ENCODE results near the gene COX4I2.
"Not testable (repeated sequence)": the region's sequence is repeated elsewhere in the genome, so short reads cannot be mapped to it uniquely, and the experiment has no call there.

Gene COX4I2

DNA sequence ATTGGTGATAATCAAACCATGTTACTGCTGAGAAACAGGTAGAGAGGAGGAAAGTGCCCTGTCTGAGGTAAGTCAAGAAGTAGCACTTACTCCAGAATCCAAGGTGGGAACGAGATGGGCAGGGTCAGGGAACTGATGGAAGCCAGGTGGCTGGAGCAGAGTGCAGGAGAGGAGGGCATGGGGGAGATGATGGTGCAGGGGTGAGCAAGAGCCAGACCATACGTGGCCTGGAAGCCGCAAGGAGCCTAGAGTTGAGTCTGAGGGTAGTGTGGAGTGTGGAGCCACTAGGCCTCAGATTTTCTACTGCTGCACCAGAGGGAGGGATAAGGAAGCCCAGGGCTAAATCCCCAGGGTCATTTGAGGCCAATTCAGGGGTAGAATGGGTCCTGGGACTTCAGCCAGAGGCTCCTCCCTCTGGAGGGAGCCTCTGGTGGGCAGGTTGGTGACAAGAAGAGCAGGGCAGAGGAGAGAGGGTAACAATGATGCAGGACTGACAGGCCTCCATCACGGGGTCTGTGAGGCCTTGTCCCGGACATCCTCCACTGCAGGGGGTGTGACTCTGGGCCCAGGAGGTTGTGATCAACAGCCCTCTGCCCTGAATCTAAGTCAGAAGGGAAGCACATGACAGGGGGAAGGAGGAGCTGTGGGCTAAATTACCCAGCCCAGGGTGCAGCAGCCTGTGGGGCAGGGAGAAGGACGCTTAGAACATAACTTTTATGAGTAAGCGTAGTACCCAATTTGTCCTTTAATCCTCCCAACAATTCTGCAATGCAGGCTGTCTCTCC lies 28.7 kb downstream of the COX4I2 start:
- Histone ChIP-seq H3K27ac (ENCODE audit: insufficient read depth, low read length, poor library complexity, severe bottlenecking) (peak overlapping the region; percentile 30), H3K27me3 (replicated peaks; ENCODE audit: control insufficient read depth, insufficient read depth, low read length, poor library complexity, severe bottlenecking) (no peaks in the 10 kb centered on the region), H3K4me1 (ENCODE audit: control insufficient read depth, insufficient read depth, low read length, poor library complexity, severe bottlenecking) (no peaks in the 10 kb centered on the region), H3K36me3 (ENCODE audit: control insufficient read depth, insufficient read depth, low read length) (peaks cover 18% of the 10 kb centered on the region), H3K9me3 (ENCODE audit: control insufficient read depth, low read length) (no peaks in the 10 kb centered on the region), H3K4me3 (ENCODE audit: insufficient read depth, low read depth, low read length, poor library complexity, severe bottlenecking) (no peak overlapping the region)
- DNase-seq, result peak in 1 of 3 donors; percentile 36

DNA sequence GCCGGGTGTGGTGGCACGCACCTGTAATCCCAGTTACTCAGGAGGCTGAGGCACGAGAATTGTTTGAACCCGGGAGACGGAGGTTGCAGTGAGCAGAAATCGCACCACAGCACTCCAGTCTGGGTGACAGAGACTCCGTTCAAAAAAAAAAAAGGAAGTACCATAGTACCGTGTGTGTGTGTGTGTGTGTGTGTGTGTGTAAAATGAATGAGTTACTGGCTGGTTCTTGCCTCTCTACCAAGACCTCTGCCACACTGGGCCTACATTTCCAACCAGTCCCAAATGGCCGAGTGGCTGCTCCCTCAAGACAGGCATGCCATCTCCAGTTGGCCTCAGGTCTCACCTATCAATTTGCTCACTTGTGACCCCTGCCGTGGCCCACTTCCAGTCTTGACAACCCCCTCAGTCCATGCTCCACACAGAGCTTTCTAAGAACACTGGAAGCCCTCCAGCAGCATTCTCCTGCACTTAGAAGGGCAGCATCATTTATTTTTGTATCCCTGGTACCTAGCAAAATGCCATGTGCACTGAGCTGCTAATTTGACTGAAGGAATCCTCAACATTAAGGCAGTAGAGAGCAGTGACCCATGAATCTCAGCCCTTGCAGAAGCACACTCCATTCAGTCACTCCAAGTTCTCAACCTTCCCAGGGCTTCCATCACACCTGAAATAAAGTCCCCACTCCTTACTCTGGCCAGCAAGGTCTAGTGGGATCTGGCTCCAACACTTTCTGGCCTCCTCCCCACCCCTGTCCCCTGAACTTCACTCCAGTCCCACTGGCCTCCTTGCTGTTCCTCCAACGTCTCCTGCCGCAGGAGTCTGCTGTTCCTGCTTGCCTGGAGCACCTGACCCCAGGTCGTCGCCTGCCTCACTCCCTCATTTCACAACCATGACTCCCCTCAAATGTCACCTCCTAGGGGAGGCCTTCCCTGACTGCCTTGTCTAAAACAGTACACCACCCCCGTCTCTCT lies 29.9 kb downstream of the COX4I2 start:
- no peak overlapping the region for H3K4me3 ChIP-seq (ENCODE audit: insufficient read depth, low read depth, low read length, poor library complexity, severe bottlenecking)
- H3K9me3 ChIP-seq (ENCODE audit: control insufficient read depth, low read length), result no peaks in the 10 kb centered on the region
- peaks cover 18% of the 10 kb centered on the region for H3K36me3 ChIP-seq (ENCODE audit: control insufficient read depth, insufficient read depth, low read length)
- no peak for DNase-seq
- no peaks in the 10 kb centered on the region for H3K4me1 ChIP-seq (ENCODE audit: control insufficient read depth, insufficient read depth, low read length, poor library complexity, severe bottlenecking)
- no peaks in the 10 kb centered on the region for H3K27me3 ChIP-seq (replicated peaks; ENCODE audit: control insufficient read depth, insufficient read depth, low read length, poor library complexity, severe bottlenecking)
- no peak overlapping the region for H3K27ac ChIP-seq (ENCODE audit: insufficient read depth, low read length, poor library complexity, severe bottlenecking)

DNA sequence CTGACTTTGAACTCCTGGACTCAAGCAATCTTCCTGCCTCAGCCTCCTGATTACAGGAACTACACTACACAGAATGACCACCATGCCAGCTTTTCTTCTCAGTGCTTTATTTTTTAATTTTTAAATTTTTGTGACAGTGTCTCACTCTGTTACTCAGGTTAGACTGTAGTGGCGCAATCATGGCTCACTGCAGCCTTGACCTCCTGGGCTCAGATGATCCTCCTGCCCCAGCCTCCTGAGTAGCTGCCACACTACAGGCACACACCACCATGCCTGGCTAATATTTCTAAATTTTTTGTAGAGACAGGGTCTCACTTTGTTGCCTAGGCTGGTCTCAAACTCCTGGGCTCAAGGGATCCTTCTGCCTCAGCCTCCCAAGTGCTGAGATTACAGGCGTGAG lies 31.2 kb downstream of the COX4I2 start:
- DNase-seq; H3K4me3 ChIP-seq (ENCODE audit: insufficient read depth, low read depth, low read length, poor library complexity, severe bottlenecking); H3K4me1 ChIP-seq (ENCODE audit: control insufficient read depth, insufficient read depth, low read length, poor library complexity, severe bottlenecking); H3K27me3 ChIP-seq (replicated peaks; ENCODE audit: control insufficient read depth, insufficient read depth, low read length, poor library complexity, severe bottlenecking); H3K27ac ChIP-seq (ENCODE audit: insufficient read depth, low read length, poor library complexity, severe bottlenecking); H3K9me3 ChIP-seq (ENCODE audit: control insufficient read depth, low read length): not testable (repeated sequence)
- H3K36me3 ChIP-seq (ENCODE audit: control insufficient read depth, insufficient read depth, low read length), result peaks cover 18% of the 10 kb centered on the region

DNA sequence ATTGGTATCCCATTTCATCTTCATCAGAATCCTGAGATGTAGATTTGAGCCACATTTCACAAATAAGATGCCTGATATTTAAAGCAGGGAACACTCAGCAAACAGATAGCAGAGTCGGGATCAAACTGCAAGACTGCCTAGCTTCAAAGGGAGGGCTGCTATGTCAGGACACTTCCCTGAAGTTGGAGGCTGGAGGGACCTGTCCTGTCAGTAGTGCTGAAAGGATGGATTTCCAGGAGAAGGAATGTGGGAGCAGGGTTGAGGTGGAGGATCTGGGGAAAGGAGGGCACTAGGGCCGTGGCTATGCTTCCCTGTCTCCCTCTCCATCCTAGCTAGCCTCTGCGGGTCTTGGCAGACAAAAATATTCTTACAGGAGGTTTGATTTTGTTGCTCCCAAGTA lies 32.2 kb downstream of the COX4I2 start:
- Histone ChIP-seq H3K4me3 (ENCODE audit: insufficient read depth, low read depth, low read length, poor library complexity, severe bottlenecking) (no peak overlapping the region), H3K27ac (ENCODE audit: insufficient read depth, low read length, poor library complexity, severe bottlenecking) (no peak overlapping the region), H3K27me3 (replicated peaks; ENCODE audit: control insufficient read depth, insufficient read depth, low read length, poor library complexity, severe bottlenecking) (no peaks in the 10 kb centered on the region), H3K4me1 (ENCODE audit: control insufficient read depth, insufficient read depth, low read length, poor library complexity, severe bottlenecking) (peaks cover 15% of the 10 kb centered on the region), H3K36me3 (ENCODE audit: control insufficient read depth, insufficient read depth, low read length) (peaks cover 12% of the 10 kb centered on the region), H3K9me3 (ENCODE audit: control insufficient read depth, low read length) (no peaks in the 10 kb centered on the region)
- no peak for DNase-seq

DNA sequence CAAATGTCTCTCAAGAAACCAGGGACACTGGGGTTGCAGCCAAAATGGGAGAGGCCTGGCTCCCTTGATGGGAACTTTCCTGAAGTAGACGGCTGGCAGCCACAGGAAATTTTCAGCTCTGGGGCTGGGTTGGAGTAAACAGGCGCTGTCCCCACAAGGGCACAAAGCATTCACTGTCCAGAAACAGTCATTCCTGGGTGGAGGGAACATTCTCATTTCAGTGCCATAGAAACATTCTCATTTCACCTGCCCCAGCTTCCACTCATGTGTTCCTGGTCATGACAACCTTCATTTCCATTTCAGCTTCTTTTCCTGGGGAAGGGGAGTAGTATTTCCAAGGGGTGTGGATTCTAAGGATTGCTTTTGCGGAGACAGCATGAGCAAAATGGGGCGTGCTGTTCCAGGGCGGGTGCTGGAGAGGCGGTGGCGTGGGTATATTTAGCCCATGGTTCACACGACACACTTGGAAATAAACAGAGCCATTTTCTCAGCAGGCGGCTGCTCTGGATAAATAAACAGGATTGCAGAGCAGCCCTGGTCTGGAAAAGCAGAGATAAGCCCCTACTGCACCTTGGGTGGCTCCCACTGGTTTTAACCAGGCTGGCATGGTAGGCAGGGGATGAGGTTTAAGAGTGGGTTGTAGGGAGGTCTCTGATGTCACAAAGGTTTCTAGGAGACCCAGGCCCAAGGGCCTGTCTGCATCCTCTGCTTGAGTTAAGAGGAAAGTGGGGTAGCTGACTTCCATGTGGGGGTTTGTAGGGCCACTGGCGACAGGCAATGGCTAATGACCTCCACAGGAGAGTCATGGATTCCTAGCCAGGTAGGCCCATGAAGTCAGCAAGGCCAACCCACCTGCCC lies 32.9 kb downstream of the COX4I2 start:
- no peaks in the 10 kb centered on the region for H3K27me3 ChIP-seq (replicated peaks; ENCODE audit: control insufficient read depth, insufficient read depth, low read length, poor library complexity, severe bottlenecking)
- no peaks in the 10 kb centered on the region for H3K9me3 ChIP-seq (ENCODE audit: control insufficient read depth, low read length)
- no peak overlapping the region for H3K27ac ChIP-seq (ENCODE audit: insufficient read depth, low read length, poor library complexity, severe bottlenecking)
- peaks cover 4% of the 10 kb centered on the region for H3K36me3 ChIP-seq (ENCODE audit: control insufficient read depth, insufficient read depth, low read length)
- peaks cover 22% of the 10 kb centered on the region for H3K4me1 ChIP-seq (ENCODE audit: control insufficient read depth, insufficient read depth, low read length, poor library complexity, severe bottlenecking)
- H3K4me3 ChIP-seq (ENCODE audit: insufficient read depth, low read depth, low read length, poor library complexity, severe bottlenecking), result no peak overlapping the region
- DNase-seq, result no peak

DNA sequence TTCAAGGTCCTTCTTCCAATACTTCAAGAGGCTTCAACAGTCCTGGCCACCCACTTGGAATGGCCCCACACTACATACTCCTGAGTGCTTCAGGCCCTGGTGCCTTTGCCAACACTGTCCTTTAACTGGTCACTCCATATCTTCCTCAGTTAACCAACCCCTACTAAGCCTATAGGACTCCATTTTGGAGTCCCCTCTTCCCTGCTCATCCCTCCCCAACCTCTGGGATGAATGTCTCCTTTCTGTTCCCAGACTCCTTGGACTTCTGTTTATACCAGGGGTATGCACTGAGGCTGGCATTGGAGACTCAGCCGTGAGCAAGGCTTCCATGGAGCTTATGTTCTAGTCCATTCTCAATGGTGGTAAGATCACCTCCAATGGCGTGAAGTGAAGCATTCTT lies 33.6 kb downstream of the COX4I2 start:
- Histone ChIP-seq H3K27me3 (replicated peaks; ENCODE audit: control insufficient read depth, insufficient read depth, low read length, poor library complexity, severe bottlenecking) (no peaks in the 10 kb centered on the region), H3K9me3 (ENCODE audit: control insufficient read depth, low read length) (no peaks in the 10 kb centered on the region), H3K4me3 (ENCODE audit: insufficient read depth, low read depth, low read length, poor library complexity, severe bottlenecking) (no peak overlapping the region), H3K36me3 (ENCODE audit: control insufficient read depth, insufficient read depth, low read length) (no peaks in the 10 kb centered on the region), H3K27ac (ENCODE audit: insufficient read depth, low read length, poor library complexity, severe bottlenecking) (no peak overlapping the region), H3K4me1 (ENCODE audit: control insufficient read depth, insufficient read depth, low read length, poor library complexity, severe bottlenecking) (peaks cover 29% of the 10 kb centered on the region)
- DNase-seq, result no peak

DNA sequence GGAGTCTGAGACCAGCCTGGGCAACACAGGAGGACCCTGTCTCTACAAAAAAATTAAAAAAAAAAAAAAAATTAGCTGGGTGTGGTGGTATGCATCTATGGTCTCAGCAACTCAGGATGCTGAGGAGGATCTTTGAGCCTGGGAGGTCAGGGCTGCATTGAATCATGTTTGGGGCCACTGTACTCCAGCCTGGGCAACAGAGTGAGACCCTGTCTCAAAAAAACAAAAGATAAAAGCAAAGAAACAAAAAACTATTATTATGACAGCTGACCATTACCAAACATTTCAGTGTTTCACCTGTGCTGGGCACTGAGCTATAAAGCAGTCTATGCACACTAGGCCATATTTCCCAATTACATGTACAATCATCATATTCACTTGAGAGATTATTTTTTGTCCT lies 35.7 kb downstream of the COX4I2 start:
- H3K9me3 ChIP-seq (ENCODE audit: control insufficient read depth, low read length), result no peaks in the 10 kb centered on the region
- H3K27me3 ChIP-seq (replicated peaks; ENCODE audit: control insufficient read depth, insufficient read depth, low read length, poor library complexity, severe bottlenecking), result no peaks in the 10 kb centered on the region
- DNase-seq, result no peak
- peaks cover 47% of the 10 kb centered on the region for H3K4me1 ChIP-seq (ENCODE audit: control insufficient read depth, insufficient read depth, low read length, poor library complexity, severe bottlenecking)
- H3K4me3 ChIP-seq (ENCODE audit: insufficient read depth, low read depth, low read length, poor library complexity, severe bottlenecking), result no peak overlapping the region
- H3K27ac ChIP-seq (ENCODE audit: insufficient read depth, low read length, poor library complexity, severe bottlenecking), result no peak overlapping the region
- H3K36me3 ChIP-seq (ENCODE audit: control insufficient read depth, insufficient read depth, low read length), result no peaks in the 10 kb centered on the region

DNA sequence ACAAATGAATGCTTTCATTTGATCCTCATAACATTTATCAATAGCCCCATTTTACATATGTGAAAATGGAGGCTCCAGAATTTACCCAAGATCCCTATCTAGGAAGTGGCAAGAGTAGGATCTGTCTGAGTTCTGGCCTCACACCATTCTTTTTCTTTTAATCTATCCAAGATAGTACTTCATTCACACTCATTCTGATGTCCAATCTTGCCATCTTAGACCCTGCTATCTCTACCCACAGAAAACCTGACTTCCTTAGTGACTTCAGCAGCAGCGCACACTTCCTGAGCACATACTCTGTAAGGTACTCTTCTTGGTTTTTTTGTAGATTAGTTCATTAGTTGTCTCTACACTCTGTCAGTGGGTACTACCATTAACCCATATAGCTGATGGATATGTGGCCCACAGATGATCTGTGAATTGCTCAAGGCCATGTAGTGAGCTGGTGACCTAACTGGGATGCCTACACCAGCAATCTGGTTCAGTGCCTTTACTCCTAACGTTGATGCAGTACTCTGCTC lies 36.3 kb downstream of the COX4I2 start:
- Histone ChIP-seq H3K27me3 (replicated peaks; ENCODE audit: control insufficient read depth, insufficient read depth, low read length, poor library complexity, severe bottlenecking) (no peaks in the 10 kb centered on the region), H3K36me3 (ENCODE audit: control insufficient read depth, insufficient read depth, low read length) (no peaks in the 10 kb centered on the region), H3K27ac (ENCODE audit: insufficient read depth, low read length, poor library complexity, severe bottlenecking) (peak overlapping the region; percentile 77), H3K9me3 (ENCODE audit: control insufficient read depth, low read length) (no peaks in the 10 kb centered on the region), H3K4me3 (ENCODE audit: insufficient read depth, low read depth, low read length, poor library complexity, severe bottlenecking) (peak overlapping the region; percentile 14), H3K4me1 (ENCODE audit: control insufficient read depth, insufficient read depth, low read length, poor library complexity, severe bottlenecking) (peaks cover 52% of the 10 kb centered on the region)
- no peak for DNase-seq

DNA sequence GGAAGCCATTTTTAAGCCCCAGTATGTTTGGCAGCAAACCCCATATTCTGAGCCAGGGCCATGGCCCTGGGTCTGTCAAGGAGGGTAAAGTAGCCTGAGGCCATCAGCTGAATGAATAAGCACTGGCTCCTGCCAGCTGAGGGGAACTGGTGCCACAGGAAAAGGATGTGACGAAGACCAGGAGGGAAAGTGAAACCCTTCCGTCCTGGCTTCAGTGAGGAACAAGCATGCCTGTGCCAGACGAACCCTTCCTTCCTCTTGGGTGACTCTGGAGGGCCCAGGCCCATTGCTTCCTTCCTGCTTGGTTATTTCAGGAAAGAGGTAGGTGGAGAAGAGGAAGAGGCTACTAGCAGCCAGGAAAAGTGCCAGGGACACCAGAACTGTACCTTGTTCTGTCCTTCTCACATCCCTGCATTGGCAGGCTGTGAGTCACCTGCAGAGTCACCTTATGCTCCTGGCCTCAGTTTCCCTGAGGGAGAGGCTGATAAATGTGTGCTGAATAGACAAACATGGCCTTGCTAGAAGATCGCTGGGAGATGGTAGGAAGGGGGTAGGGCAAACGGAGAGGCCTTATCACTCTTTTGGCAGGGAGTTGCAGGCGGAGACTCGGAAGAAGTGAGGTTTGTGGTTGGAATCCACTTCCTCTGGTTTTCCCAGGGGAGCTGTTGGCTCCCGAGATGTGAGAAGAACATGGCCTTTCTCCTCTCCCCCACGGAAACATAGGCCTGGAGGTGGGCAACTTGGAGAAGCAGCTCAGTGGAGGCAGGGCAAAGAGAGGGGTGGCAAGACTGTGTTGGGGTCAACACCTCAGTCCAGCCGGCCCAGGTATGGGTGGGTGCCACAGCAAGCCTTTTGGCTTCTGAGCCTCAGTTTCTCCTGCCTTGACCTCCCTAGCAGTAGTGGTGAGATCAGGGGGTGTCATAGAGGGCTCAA lies 37.4 kb downstream of the COX4I2 start:
- Histone ChIP-seq H3K36me3 (ENCODE audit: control insufficient read depth, insufficient read depth, low read length) (no peaks in the 10 kb centered on the region), H3K9me3 (ENCODE audit: control insufficient read depth, low read length) (no peaks in the 10 kb centered on the region), H3K4me3 (ENCODE audit: insufficient read depth, low read depth, low read length, poor library complexity, severe bottlenecking) (peak overlapping the region; percentile 59), H3K4me1 (ENCODE audit: control insufficient read depth, insufficient read depth, low read length, poor library complexity, severe bottlenecking) (peaks cover 63% of the 10 kb centered on the region), H3K27ac (ENCODE audit: insufficient read depth, low read length, poor library complexity, severe bottlenecking) (peak overlapping the region; percentile 77), H3K27me3 (replicated peaks; ENCODE audit: control insufficient read depth, insufficient read depth, low read length, poor library complexity, severe bottlenecking) (no peaks in the 10 kb centered on the region)
- peak; percentile 53 to 65 (median 58) for DNase-seq

Measured in effector memory CD4-positive, alpha-beta T cell (primary cell).